Esophagus squamous epithelium (tissue), 5 donors: ENCODE results near the gene CDC42EP2. TPM values are rescaled to one million over a fixed set of nuclear protein-coding genes. Genes with fewer than 3 reads are reported as not detected.

Experiments
- DNase-seq: peaks from one replicate; lab custom pipeline; 2025; lab: John Stamatoyannopoulos, UW
- H3K27ac ChIP-seq, 4 donors: fragments of 200-600 bp; sonication (generic); one replicate each; pipeline ENCODE4 v1.5.1; 2016 to 2019; ENCODE audit warnings: mild to moderate bottlenecking in 1 of 4
- H3K27me3 ChIP-seq, 4 donors: fragments of 200-600 bp; sonication (generic); 1 replicate in 3 of 4; 2 replicates in 1 of 4; pipeline versions ENCODE4 v1.5.1 to v1.6.0; 2017 to 2021; ENCODE audit warnings: antibody characterized with exemption in 1 of 4
- H3K36me3 ChIP-seq, 3 donors: fragments of 200-600 bp; sonication (generic); one replicate each; pipeline ENCODE4 v1.5.1; 2016 to 2019
- H3K4me1 ChIP-seq, 3 donors: fragments of 200-600 bp; sonication (generic); one replicate each; pipeline ENCODE4 v1.5.1; 2017 to 2019
- H3K4me3 ChIP-seq, 4 donors: fragments of 200-600 bp; sonication (generic); 1 replicate in 3 of 4; 2 replicates in 1 of 4; pipeline ENCODE4 v1.5.1; 2016 to 2019; ENCODE audit warnings: mild to moderate bottlenecking in 2 of 4, moderate library complexity in 1 of 4
- H3K9me3 ChIP-seq, 3 donors: fragments of 200-600 bp; sonication (generic); one replicate each; pipeline ENCODE4 v1.5.1; 2016 to 2019
- CTCF ChIP-seq, 6 experiments: fragments of 450-650 bp in 4 of 6; fragments of 200-600 bp in 2 of 6; sonication (generic) in 2 of 6; IDR thresholded peaks; one replicate each; pipeline ENCODE4 v1.5.1; 2016 to 2019; ENCODE audit warnings: antibody characterized with exemption in 6 of 6, mild to moderate bottlenecking in 4 of 6, moderate library complexity in 4 of 6
- POLR2A ChIP-seq, 4 donors: fragments of 450-650 bp; IDR thresholded peaks; one replicate each; pipeline ENCODE4 v1.6.1; 2017; ENCODE audit warnings: antibody characterized with exemption in 4 of 4, mild to moderate bottlenecking in 4 of 4, moderate library complexity in 3 of 4
- WGBS, 2 donors: methylation state at CpG; one replicate each; pipeline ENCODE4 v1.1.5; 2018; 5-methylcytosine and 5-hydroxymethylcytosine counted together
- intact Hi-C: fragments of 100-400 bp; cut with DNase I; formaldehyde crosslinking; loops from one replicate; pipeline ENCODE4 v1.15.0; 2022
- total RNA-seq, 4 donors: library from RNA; depleted of rRNA; stranded (reverse); fragments of >200 nt; gene quantifications; one replicate each; pipeline ENCODE4 v1.1.0, GENCODE V29; 2016
- donor health status: DM: yes; HTN: yes; CAD: no.

CDC42EP2 gene
- total RNA-seq, 4 donors from 2014 or later: 0.76 to 11.4 (median 5.6) TPM

- Histone ChIP-seq H3K36me3 (peaks cover 0 to 80% (median 12%) of the 10 kb centered on the region in 3 donors), H3K4me1 (peaks cover 6 to 29% (median 18%) of the 10 kb centered on the region in 3 donors), H3K4me3 (no peak overlapping the region), H3K27ac (no peak overlapping the region), H3K27me3 (no peaks in the 10 kb centered on the region), H3K9me3 (no peaks in the 10 kb centered on the region)
- 85 to 97% methylated on average over 4 of the region's 4 CpGs for WGBS, 2 donors
- intact Hi-C loops: no loop called here
- TF ChIP-seq POLR2A (IDR thresholded peaks at IDR 0.05) (no peak), CTCF (IDR thresholded peaks at IDR 0.05) (no peak)
- no peak for DNase-seq
Measured at GRCh38 chr11:65286686-65287085, 28.0 kb upstream of the CDC42EP2 start.

DNA sequence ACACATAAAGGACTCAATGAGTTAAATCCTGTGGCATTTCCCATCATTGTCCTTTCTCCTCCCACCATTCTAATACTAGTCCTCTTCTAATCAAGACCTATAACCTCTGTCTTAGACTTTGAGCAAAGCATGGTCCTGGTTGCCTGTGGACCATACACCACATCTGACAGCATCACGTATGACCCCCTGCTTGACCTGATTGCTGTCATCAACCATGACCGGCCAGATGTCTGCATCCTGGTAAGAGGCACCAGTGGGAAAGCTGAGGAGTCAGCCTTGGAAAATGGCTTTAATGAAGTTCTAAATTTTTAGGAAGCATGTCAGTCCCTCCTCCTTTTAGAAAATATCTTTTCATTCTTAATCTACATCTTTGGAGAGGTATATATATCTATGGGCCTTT, 27.1 kb upstream of the CDC42EP2 start:
- Histone ChIP-seq H3K4me1 (peaks cover 15 to 39% (median 26%) of the 10 kb centered on the region in 3 donors), H3K9me3 (no peaks in the 10 kb centered on the region), H3K36me3 (peaks cover 0 to 71% (median 9%) of the 10 kb centered on the region in 3 donors), H3K27me3 (no peaks in the 10 kb centered on the region), H3K27ac (no peak overlapping the region), H3K4me3 (no peak overlapping the region)
- DNase-seq: no peak
- intact Hi-C loops: no loop called here
- 95 to 100% methylated on average over 2 of the region's 2 CpGs for WGBS, 2 donors
- TF ChIP-seq POLR2A (IDR thresholded peaks at IDR 0.05) (no peak), CTCF (IDR thresholded peaks at IDR 0.05) (no peak)

DNA sequence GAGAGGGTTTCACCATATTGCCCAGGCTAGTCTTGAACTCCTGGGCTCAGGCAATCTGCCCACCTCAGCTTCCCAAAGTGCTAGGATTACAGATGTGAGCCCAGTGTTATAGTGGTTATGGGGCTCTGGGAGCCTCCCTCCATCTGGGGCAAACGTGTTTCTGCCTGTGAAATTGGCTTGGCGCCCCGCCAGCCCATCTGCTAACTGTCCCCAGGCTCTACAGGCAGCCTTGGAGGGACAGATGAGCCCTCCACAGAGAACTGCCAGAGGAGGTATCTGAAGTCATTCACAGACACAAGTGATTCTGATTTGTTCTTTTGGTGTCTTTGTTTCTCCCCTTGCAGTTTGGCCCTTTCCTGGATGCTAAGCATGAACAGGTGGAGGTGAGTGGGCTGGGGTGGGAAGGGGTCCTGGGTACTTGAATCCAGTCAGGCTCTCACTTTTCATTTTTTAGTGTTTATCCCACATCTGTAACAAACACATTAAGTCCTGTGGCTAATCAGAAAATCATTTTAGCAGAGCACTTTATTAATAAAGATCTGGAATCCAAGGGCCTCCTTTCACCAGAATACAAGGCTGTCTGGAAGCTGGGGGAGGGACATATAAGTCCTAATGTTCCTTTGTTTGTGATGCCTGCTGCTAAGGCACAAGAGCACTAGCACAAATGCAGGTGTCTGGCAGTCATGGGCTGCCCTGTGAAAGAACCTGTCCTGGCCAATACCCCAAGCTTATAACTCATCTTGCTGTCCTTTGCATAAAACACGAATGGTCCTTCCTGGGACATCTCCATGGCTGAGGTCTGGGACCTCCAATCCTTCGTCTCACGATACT, 25.7 kb upstream of the CDC42EP2 start:
- Histone ChIP-seq H3K36me3 (peaks cover 0 to 66% (median 8%) of the 10 kb centered on the region in 3 donors), H3K4me3 (no peak overlapping the region), H3K4me1 (peaks cover 15 to 52% (median 37%) of the 10 kb centered on the region in 3 donors), H3K27ac (peak overlapping the region in 3 of 4 donors; percentile 87 to 94 (median 88)), H3K9me3 (no peaks in the 10 kb centered on the region), H3K27me3 (no peaks in the 10 kb centered on the region)
- WGBS, 2 donors: 93% methylated on average over 3 of the region's 6 CpGs
- no peak for DNase-seq
- intact Hi-C loops: no loop called here
- TF ChIP-seq CTCF (IDR thresholded peaks at IDR 0.05): no peak
- no peak for TF ChIP-seq POLR2A (IDR thresholded peaks at IDR 0.05)

- intact Hi-C loops: no loop called here
- Histone ChIP-seq H3K4me3 (peak overlapping the region in 1 of 4 donors; percentile 45), H3K4me1 (peaks cover 22 to 69% (median 46%) of the 10 kb centered on the region in 3 donors), H3K27ac (peak overlapping the region; percentile 75 to 94 (median 88)), H3K27me3 (no peaks in the 10 kb centered on the region), H3K9me3 (no peaks in the 10 kb centered on the region), H3K36me3 (peaks cover 0 to 66% (median 8%) of the 10 kb centered on the region in 3 donors)
- WGBS, 2 donors: 40 to 65% methylated on average over 6 to 7 of the region's 8 CpGs
- TF ChIP-seq CTCF (IDR thresholded peaks at IDR 0.05) (no peak), POLR2A (IDR thresholded peaks at IDR 0.05) (no peak)
- no peak for DNase-seq
Measured at GRCh38 chr11:65290448-65291165, 24.1 kb upstream of the CDC42EP2 start.
